Astrocyte of the hippocampus (primary cell): Measurements from ENCODE around the gene WDFY3.

Experiments
- DNase-seq: peaks from one replicate; pipeline ENCODE4 v3.0.0; 2011; ENCODE audit warnings: low read depth, low spot score

Gene WDFY3

DNA sequence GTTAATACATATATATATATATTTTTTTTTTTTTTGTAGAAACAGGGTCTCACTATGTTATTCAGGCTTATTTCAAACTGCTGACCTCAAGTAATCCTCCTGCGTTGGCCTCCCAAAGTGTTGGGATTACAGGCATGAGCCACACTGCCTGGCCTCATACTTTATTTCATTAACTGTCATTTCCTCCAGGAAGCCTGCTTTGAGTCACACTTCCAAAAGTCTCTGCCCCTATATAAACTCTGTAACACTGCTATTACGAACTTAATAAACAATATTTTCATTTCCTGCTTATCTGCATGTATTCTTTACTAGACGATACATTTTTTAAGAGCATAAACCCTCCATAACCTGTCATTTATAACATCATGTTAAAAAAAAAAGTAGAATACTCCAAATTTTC, 167.2 kb downstream of the WDFY3 start:
- DNase-seq, result no peak

GRCh38 chr4:84796394-84796793, 170.1 kb downstream of the WDFY3 start:
- DNase-seq, result no peak

- no peak for DNase-seq
These were observed 173.9 kb downstream of the WDFY3 start for GRCh38 chr4:84792366-84793301.

- no peak for DNase-seq
These were observed 175.5 kb downstream of the WDFY3 start for GRCh38 chr4:84790769-84791565.

DNA sequence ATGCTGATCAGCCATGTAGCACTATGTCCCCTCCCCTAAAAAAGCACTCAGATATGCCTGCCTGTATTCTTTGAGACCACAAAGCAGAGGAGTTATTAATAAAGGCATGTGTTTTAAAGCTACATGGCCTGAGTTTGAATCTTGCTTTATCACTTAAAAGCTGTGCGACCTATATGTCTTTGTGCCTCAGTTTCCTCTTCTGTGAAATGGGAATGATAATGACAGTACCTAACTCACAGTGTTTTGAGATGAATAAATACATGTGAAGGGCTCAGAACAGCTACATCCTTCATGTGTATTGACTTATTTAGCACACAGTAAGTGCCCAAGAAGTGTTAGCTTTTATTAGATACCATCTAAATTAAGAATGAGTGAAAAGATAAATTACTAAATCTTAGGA, 180.0 kb downstream of the WDFY3 start:
- DNase-seq, result no peak

GRCh38 chr4:84782517-84782916, 184.0 kb downstream of the WDFY3 start:
- DNase-seq, result no peak

DNA sequence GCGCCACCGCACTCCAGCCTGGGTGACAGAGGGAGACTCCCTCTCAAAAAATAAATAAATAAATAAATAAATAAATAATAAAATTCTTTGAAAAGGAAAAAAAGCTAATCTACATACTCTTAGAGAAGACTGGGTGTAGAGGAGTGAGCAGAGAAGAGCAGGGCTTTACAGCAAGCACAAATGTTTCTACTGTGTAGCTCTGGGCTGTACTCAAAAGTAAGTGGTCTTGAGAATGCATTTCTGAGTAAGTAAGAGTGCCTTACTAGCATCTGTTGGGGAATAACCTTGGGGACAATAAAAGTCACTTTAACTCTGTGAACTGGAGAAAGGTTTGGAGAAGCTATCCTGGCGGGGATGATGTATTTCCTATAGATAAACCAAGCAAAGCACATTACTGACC, 185.8 kb downstream of the WDFY3 start:
- DNase-seq, result no peak

- no peak for DNase-seq
These were observed 188.4 kb downstream of the WDFY3 start for GRCh38 chr4:84778041-84778440.

DNA sequence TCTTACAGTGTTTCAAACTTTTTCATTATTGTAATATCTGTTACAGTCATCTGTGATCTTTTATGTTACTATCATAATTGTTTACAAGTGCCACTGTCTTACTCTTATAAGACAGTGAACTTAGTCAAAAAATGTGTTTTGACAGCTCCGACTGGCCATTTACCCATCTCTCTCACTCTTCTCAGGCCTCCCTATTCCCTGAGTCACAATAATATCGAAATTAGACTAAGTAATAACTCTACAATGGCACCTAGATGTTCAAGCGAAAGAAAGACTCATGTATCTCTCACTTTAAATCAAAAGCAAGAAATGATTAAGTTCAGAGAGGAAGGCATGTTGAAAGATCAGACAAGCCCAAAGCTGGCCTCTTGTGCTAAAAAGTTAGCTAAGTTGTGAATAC, 199.3 kb downstream of the WDFY3 start:
- DNase-seq, result no peak

GRCh38 chr4:84753321-84753972, 213.0 kb downstream of the WDFY3 start:
- no peak for DNase-seq

- no peak for DNase-seq
These were observed 214.8 kb downstream of the WDFY3 start for GRCh38 chr4:84751707-84752106.

DNA sequence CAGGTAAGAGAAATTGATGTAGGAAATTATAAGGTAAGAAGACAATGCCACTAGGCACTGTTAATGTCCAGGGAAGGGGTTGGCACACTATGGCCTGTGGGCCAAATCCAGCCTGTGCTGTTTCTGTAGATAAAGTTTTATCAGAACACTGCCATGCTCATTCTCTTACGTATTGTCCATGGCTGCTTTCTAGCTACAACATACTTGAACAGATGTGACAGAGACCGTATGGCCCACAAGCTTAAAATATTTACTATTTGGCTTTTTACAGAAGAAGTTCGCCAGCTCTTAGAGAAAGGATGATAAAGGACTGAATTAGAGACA, 215.6 kb downstream of the WDFY3 start:
- DNase-seq, result no peak

GRCh38 chr4:84750260-84750959, 216.1 kb downstream of the WDFY3 start:
- peak; percentile 64 for DNase-seq

- no peak for DNase-seq
These were observed 226.4 kb downstream of the WDFY3 start for GRCh38 chr4:84740057-84740456.

DNA sequence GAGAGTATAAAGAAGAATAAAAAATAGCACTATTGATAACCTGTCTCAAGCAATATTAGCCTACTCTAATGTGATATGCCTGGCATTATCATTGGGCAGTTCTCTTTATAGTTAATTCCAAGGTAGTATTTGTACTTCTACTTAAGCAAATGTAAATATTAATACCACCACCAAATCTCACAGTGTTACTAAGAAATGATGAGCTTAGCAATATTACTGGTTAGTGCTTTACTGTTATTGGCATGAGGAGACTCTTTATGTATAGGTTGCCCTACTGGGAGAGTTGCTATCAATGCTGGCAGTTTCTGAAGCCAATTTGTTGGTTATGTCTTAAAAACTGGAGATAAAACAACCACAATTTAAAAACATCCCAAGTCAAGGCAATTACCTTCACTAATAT, 227.9 kb downstream of the WDFY3 start:
- DNase-seq, result no peak

- no peak for DNase-seq
These were observed 228.8 kb downstream of the WDFY3 start for GRCh38 chr4:84737656-84738055.

DNA sequence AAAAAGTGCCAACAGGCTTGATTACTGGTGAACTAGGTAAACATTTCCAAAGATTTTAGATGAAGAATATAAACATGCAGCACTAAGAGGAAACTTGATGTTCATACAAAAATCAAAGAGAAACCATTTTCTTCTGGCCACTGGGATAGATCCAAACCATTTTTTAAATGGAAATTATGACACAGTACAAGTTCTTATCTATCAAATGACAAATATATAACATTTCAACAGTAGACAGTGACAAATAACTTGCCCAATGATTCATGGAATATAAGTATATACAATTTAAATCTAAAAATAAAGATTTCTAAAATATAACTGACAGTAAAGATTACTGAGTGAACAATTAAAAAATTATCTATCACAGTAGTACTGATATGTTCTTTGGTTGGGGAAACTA, 232.5 kb downstream of the WDFY3 start:
- DNase-seq, result no peak

- DNase-seq, result no peak
These were observed 233.0 kb downstream of the WDFY3 start for GRCh38 chr4:84733343-84734033.

GRCh38 chr4:84730375-84730774, 236.1 kb downstream of the WDFY3 start:
- no peak for DNase-seq

GRCh38 chr4:84727491-84727890, 239.0 kb downstream of the WDFY3 start:
- DNase-seq, result no peak

DNA sequence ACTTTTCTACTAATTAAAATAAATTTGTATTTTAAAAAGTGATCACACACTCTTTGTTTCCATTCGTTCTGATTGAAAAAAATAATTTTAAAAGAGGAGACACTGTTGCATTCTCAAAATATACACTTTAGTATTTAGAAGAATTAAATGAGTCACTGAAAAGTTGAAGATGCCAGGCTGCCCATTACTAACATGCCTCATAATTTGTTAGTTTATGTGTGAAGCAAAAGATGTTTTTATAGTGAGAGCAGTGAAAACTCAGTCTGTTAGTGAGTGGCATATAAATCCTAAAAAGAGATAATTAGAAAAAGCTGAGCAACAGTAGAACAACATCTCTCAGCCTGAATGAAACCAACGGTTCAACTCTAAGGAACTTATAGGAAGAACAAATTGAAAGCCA, 240.1 kb downstream of the WDFY3 start:
- no peak for DNase-seq
